Testis (tissue), 3 donors: Measurements from ENCODE around the gene ZBTB18. TPM values are rescaled to one million over a fixed set of nuclear protein-coding genes. Genes with fewer than 3 reads are reported as not detected.

ENCODE experiments used
- DNase-seq: peaks from one replicate; pipeline ENCODE4 v3.0.0-alpha.2; 2019
- H3K27ac ChIP-seq, 2 donors: fragments of 200-600 bp; sonication (generic); one replicate each; pipeline ENCODE4 v1.5.1; 2019
- H3K27me3 ChIP-seq: fragments of 200-600 bp; sonication (generic); one replicate; pipeline ENCODE4 v1.5.1; 2019
- H3K36me3 ChIP-seq: fragments of 200-600 bp; sonication (generic); one replicate; pipeline ENCODE4 v1.5.1; 2017; ENCODE audit warnings: low read depth; ENCODE audit errors: missing control alignments
- H3K4me1 ChIP-seq: fragments of 200-600 bp; sonication (generic); one replicate; pipeline ENCODE4 v1.5.1; 2019
- H3K4me3 ChIP-seq, 2 donors: fragments of 200-600 bp; sonication (generic); one replicate each; pipeline ENCODE4 v1.5.1; 2017 to 2019
- H3K9me3 ChIP-seq: fragments of 200-600 bp; sonication (generic); one replicate; pipeline ENCODE4 v1.5.1; 2017
- POLR2A ChIP-seq: fragments of 450-650 bp; IDR thresholded peaks from one replicate; pipeline ENCODE4 v1.6.1; 2017; ENCODE audit warnings: antibody characterized with exemption, mild to moderate bottlenecking, moderate library complexity
- WGBS, 2 donors: methylation state at CpG; one replicate each; pipeline ENCODE4 v1.1.5; 2018; 5-methylcytosine and 5-hydroxymethylcytosine counted together
- intact Hi-C: fragments of 100-400 bp; cut with DNase I; formaldehyde crosslinking; loops from one replicate; pipeline ENCODE4 v1.15.1; 2023; ENCODE audit warnings: low total_unique reads
- polyA plus RNA-seq: library from polyadenylated mRNA; stranded (reverse); fragments of 350-450 nt; fragmentation: Illumina TruSeq; extraction: RNeasy Lipid Tissue Mini Kit (QIAGEN cat#74804); gene quantifications from one replicate; pipeline ENCODE4 v1.2.3, GENCODE V29; 2014; ENCODE audit warnings: low read depth, low replicate concordance; ENCODE audit not compliant: insufficient read depth
- total RNA-seq, 2 donors: library from RNA; depleted of rRNA; stranded (reverse); fragments of >200 nt; gene quantifications; one replicate each; pipeline ENCODE4 v1.2.3, GENCODE V29; 2016
- TF ChIP-seq, protein P1 (sequence below), 3 experiments: fragments of 450-650 bp in 2 of 3; fragments of 200-600 bp in 1 of 3; sonication (generic) in 1 of 3; IDR thresholded peaks; one replicate each; pipeline ENCODE4 v1.5.1; 2016 to 2019; ENCODE audit warnings: antibody characterized with exemption in 3 of 3, mild to moderate bottlenecking in 2 of 3, moderate library complexity in 1 of 3

Gene ZBTB18
- total and polyA plus RNA-seq, 3 donors from 2014 or later, result 45.0 to 61.9 (median 54.3) TPM

DNA sequence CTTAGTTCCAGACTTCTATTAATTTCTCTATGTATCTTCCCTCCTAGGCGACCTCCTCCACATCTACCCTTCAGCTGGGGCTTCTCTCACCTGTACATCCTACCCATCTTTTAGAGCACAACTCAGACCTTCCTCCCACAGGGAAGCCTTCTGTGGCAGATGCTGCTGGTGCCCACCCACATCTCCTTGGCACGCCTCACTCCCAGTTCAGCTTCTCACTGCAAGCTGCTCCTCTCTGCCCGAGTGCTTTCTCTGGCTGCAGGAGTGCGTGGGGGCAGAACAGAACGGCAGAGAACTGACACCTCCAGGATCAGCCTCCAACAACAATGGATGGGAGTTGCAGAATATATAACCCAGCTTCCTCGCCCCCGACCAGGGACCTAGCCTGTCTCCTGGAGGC, 36.5 kb downstream of the ZBTB18 start:
- Histone ChIP-seq H3K9me3 (no peaks in the 10 kb centered on the region), H3K27me3 (no peaks in the 10 kb centered on the region), H3K27ac (no peak overlapping the region), H3K4me3 (no peak overlapping the region), H3K36me3 (no peaks in the 10 kb centered on the region), H3K4me1 (no peaks in the 10 kb centered on the region)
- intact Hi-C loops, result no loop called here
- DNase-seq, result no peak
- TF ChIP-seq, protein P1, sequence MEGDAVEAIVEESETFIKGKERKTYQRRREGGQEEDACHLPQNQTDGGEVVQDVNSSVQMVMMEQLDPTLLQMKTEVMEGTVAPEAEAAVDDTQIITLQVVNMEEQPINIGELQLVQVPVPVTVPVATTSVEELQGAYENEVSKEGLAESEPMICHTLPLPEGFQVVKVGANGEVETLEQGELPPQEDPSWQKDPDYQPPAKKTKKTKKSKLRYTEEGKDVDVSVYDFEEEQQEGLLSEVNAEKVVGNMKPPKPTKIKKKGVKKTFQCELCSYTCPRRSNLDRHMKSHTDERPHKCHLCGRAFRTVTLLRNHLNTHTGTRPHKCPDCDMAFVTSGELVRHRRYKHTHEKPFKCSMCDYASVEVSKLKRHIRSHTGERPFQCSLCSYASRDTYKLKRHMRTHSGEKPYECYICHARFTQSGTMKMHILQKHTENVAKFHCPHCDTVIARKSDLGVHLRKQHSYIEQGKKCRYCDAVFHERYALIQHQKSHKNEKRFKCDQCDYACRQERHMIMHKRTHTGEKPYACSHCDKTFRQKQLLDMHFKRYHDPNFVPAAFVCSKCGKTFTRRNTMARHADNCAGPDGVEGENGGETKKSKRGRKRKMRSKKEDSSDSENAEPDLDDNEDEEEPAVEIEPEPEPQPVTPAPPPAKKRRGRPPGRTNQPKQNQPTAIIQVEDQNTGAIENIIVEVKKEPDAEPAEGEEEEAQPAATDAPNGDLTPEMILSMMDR (IDR thresholded peaks at IDR 0.05), result no peak
- TF ChIP-seq POLR2A, result no peak
- 52 to 66% methylated on average over 6 to 7 of the region's 7 CpGs for WGBS, 2 donors

DNA sequence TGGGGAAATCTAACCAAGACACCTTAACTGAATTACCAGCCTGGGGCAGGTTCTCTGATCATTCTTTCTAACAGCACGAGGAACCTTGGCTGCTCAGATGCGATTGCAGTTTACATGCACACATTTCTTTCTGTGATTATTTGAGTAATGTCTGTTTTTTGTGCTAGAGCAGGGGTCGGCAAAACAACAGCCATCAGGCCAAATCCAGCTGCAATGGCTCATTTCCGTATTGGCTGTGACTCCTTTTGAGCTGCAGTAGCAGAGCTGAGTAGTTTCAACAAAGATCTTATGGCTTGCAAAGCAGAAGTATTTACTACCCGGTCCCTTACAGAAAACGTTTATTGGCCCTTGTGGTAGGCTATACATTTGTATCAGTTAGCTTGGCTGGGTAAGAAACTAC, 37.1 kb downstream of the ZBTB18 start:
- Histone ChIP-seq H3K27me3 (no peaks in the 10 kb centered on the region), H3K36me3 (no peaks in the 10 kb centered on the region), H3K9me3 (no peaks in the 10 kb centered on the region), H3K27ac (no peak overlapping the region), H3K4me1 (no peaks in the 10 kb centered on the region), H3K4me3 (no peak overlapping the region)
- intact Hi-C loops, result no loop called here
- no peak for DNase-seq
- 71 to 82% methylated on average over 6 of the region's 6 CpGs for WGBS, 2 donors
- no peak for TF ChIP-seq POLR2A
- TF ChIP-seq, protein P1 (IDR thresholded peaks at IDR 0.05), result no peak

DNA sequence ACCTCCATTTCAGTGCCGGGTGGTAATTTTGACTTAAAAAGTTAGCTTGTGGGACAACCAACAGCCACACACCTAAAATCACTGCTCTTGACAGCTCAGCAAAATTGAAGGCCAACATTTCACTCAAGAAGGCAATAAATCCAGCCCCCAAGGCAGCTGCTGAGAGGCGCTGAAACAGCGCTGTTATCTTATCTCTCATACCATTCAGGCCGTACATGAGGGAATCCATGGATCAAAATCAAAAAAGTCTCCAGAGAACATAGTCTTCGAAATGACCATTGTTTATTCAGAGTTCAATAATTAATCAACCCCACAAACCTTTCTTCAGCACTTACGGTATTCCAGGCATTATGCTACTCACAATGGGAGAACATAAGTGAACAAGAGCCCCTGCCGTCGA, 38.5 kb downstream of the ZBTB18 start:
- no peak for TF ChIP-seq POLR2A
- TF ChIP-seq, protein P1 (IDR thresholded peaks at IDR 0.05), result no peak
- WGBS, 2 donors, result 53 to 65% methylated on average over 8 of the region's 8 CpGs
- DNase-seq, result no peak
- Histone ChIP-seq H3K27ac (no peak overlapping the region), H3K27me3 (no peaks in the 10 kb centered on the region), H3K4me1 (no peaks in the 10 kb centered on the region), H3K4me3 (no peak overlapping the region), H3K36me3 (no peaks in the 10 kb centered on the region), H3K9me3 (no peaks in the 10 kb centered on the region)
- intact Hi-C loops, result no loop called here

DNA sequence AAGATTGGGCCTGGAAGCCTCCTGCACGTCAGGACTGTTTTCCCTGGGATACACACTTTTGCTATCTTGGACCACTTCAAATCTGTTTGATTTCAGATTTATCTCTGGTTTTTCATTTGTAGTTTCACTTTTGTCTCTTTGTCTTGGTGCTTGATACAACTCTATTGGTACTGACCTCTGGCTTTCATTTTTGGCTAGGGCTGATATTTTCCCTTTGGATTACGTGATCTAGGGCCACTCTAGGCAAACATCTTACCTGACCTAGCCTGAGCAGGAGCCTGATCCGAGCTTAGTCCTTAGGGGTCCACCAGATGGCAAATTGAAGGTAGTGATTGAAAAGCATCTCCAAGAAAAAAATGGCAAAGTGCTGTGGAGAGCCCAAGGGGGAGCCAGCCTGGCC, 39.6 kb downstream of the ZBTB18 start:
- H3K4me3 ChIP-seq, result no peak overlapping the region
- H3K36me3 ChIP-seq, result no peaks in the 10 kb centered on the region
- H3K27me3 ChIP-seq, result no peaks in the 10 kb centered on the region
- intact Hi-C loops, result no loop called here
- DNase-seq, result no peak
- H3K27ac ChIP-seq, result no peak overlapping the region
- TF ChIP-seq POLR2A, result no peak
- TF ChIP-seq, protein P1 (IDR thresholded peaks at IDR 0.05), result no peak
- H3K4me1 ChIP-seq, result no peaks in the 10 kb centered on the region
- 81 to 86% methylated on average over 3 of the region's 3 CpGs for WGBS, 2 donors
- H3K9me3 ChIP-seq, result no peaks in the 10 kb centered on the region

DNA sequence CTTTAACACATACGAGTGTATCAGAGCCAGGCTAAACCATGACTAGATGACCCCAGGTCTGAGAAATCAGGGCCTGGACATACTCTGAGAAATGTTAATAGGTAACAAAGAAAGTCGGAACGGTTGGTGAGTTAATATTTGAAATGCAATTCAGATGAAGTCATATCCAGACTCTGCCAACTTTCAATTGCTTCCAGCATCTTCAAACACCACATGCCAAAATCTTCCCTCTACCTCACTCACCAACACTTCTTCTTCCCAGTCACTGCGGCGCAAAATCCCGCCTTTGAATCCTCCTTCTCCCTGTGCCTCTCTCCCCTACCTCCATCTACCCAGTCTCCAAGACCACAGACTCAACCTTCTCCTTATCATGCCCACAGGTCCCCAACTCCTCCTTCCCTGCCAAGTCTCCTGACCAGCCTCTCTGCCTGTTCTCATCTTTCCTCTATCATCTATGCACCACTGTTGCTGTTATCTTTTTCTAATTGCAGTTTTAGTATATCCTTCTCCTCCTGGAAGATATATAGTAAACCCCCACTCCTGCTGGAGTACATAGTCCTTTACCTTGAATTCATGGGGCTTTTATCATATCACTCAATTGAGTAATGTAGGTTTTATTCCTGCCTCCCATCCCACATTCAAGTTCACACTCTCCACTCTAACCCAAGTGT, 41.3 kb downstream of the ZBTB18 start:
- Histone ChIP-seq H3K36me3 (no peaks in the 10 kb centered on the region), H3K4me3 (no peak overlapping the region), H3K27me3 (no peaks in the 10 kb centered on the region), H3K27ac (no peak overlapping the region), H3K9me3 (no peaks in the 10 kb centered on the region), H3K4me1 (no peaks in the 10 kb centered on the region)
- no peak for DNase-seq
- 77% methylated on average over 6 of the region's 6 CpGs for WGBS, 2 donors
- no peak for TF ChIP-seq POLR2A
- TF ChIP-seq, protein P1 (IDR thresholded peaks at IDR 0.05), result no peak
- intact Hi-C loops, result no loop called here
